Measurements from ENCODE around the gene MYZAP.

- TF ChIP-seq TAF1 (IDR thresholded peaks at IDR 0.05; ENCODE audit: borderline replicate concordance, insufficient read depth, low read length) (no peak), REST (IDR thresholded peaks at IDR 0.05; ENCODE audit: insufficient read depth in 1 of 2, low read depth in 2 of 2, low read length in 2 of 2) (no peak)
These were observed 92.9 kb downstream of the MYZAP start for GRCh38 chr15:57684491-57685151.
